IPS-18a (cell line): Measurements from ENCODE around the gene KCNA2.
A peak's percentile ranks its signal among the peaks of the same experiment; 100 is the strongest.

Experiments used
- H3K27ac ChIP-seq: one replicate; pipeline ENCODE4 v1.5.1; 2013; ENCODE audit warnings: low read length
- H3K27me3 ChIP-seq: one replicate; pipeline ENCODE4 v1.6.1; 2013; ENCODE audit warnings: mild to moderate bottlenecking, low read length; ENCODE audit not compliant: control insufficient read depth, insufficient read depth
- H3K36me3 ChIP-seq: one replicate; pipeline ENCODE4 v1.6.1; 2013; ENCODE audit warnings: low read depth, low read length; ENCODE audit not compliant: control insufficient read depth
- H3K4me1 ChIP-seq: one replicate; pipeline ENCODE4 v1.6.1; 2013; ENCODE audit warnings: low read depth, low read length; ENCODE audit not compliant: control insufficient read depth
- H3K4me3 ChIP-seq: one replicate; pipeline ENCODE4 v1.5.1; 2013; ENCODE audit warnings: low read length
- H3K9ac ChIP-seq: one replicate; pipeline ENCODE4 v1.6.1; 2013; ENCODE audit warnings: mild to moderate bottlenecking, low read length, moderate library complexity
- H3K9me3 ChIP-seq: one replicate; pipeline ENCODE4 v1.6.1; 2013; ENCODE audit warnings: low read depth, low read length; ENCODE audit not compliant: control insufficient read depth

KCNA2 gene

GRCh38 chr1:110557481-110557880 is 48.7 kb downstream of the KCNA2 start:
- H3K4me1 ChIP-seq: no peaks in the 10 kb centered on the region
- H3K4me3 ChIP-seq: no peak overlapping the region
- H3K27ac ChIP-seq: no peak overlapping the region
- no peaks in the 10 kb centered on the region for H3K36me3 ChIP-seq
- H3K27me3 ChIP-seq: peaks cover 37% of the 10 kb centered on the region
- H3K9ac ChIP-seq: no peak overlapping the region
- H3K9me3 ChIP-seq: no peaks in the 10 kb centered on the region

GRCh38 chr1:110556471-110556807 is 49.7 kb downstream of the KCNA2 start:
- Histone ChIP-seq H3K4me1 (no peaks in the 10 kb centered on the region), H3K36me3 (no peaks in the 10 kb centered on the region), H3K9me3 (no peaks in the 10 kb centered on the region), H3K9ac (no peak overlapping the region), H3K27me3 (peaks cover 37% of the 10 kb centered on the region), H3K4me3 (no peak overlapping the region), H3K27ac (no peak overlapping the region)

GRCh38 chr1:110555807-110556470 is 50.2 kb downstream of the KCNA2 start:
- Histone ChIP-seq H3K27me3 (peaks cover 37% of the 10 kb centered on the region), H3K27ac (no peak overlapping the region), H3K9ac (no peak overlapping the region), H3K9me3 (no peaks in the 10 kb centered on the region), H3K4me1 (no peaks in the 10 kb centered on the region), H3K4me3 (peak overlapping the region; percentile 49), H3K36me3 (no peaks in the 10 kb centered on the region)

GRCh38 chr1:110554871-110555801 is 51.0 kb downstream of the KCNA2 start:
- Histone ChIP-seq H3K9ac (no peak overlapping the region), H3K27me3 (peaks cover 37% of the 10 kb centered on the region), H3K27ac (no peak overlapping the region), H3K4me3 (peak overlapping the region; percentile 49), H3K36me3 (no peaks in the 10 kb centered on the region), H3K4me1 (no peaks in the 10 kb centered on the region), H3K9me3 (no peaks in the 10 kb centered on the region)

GRCh38 chr1:110551278-110551809 is 54.8 kb downstream of the KCNA2 start:
- no peak overlapping the region for H3K9ac ChIP-seq
- H3K4me1 ChIP-seq: no peaks in the 10 kb centered on the region
- no peaks in the 10 kb centered on the region for H3K9me3 ChIP-seq
- no peak overlapping the region for H3K27ac ChIP-seq
- H3K36me3 ChIP-seq: no peaks in the 10 kb centered on the region
- peaks cover 26% of the 10 kb centered on the region for H3K27me3 ChIP-seq
- no peak overlapping the region for H3K4me3 ChIP-seq

GRCh38 chr1:110549831-110550230 is 56.3 kb downstream of the KCNA2 start:
- Histone ChIP-seq H3K4me1 (no peaks in the 10 kb centered on the region), H3K4me3 (no peak overlapping the region), H3K27ac (no peak overlapping the region), H3K27me3 (peaks cover 13% of the 10 kb centered on the region), H3K9ac (no peak overlapping the region), H3K36me3 (no peaks in the 10 kb centered on the region), H3K9me3 (no peaks in the 10 kb centered on the region)

- Histone ChIP-seq H3K36me3 (no peaks in the 10 kb centered on the region), H3K27ac (no peak overlapping the region), H3K27me3 (peaks cover 5% of the 10 kb centered on the region), H3K9ac (no peak overlapping the region), H3K9me3 (no peaks in the 10 kb centered on the region), H3K4me3 (no peak overlapping the region), H3K4me1 (no peaks in the 10 kb centered on the region)
Observed at GRCh38 chr1:110548381-110548780, 57.8 kb downstream of the KCNA2 start.

GRCh38 chr1:110547017-110547416 is 59.1 kb downstream of the KCNA2 start:
- H3K27ac ChIP-seq: no peak overlapping the region
- H3K27me3 ChIP-seq: no peaks in the 10 kb centered on the region
- no peak overlapping the region for H3K4me3 ChIP-seq
- no peaks in the 10 kb centered on the region for H3K9me3 ChIP-seq
- H3K36me3 ChIP-seq: no peaks in the 10 kb centered on the region
- no peaks in the 10 kb centered on the region for H3K4me1 ChIP-seq
- no peak overlapping the region for H3K9ac ChIP-seq

GRCh38 chr1:110545492-110545891 is 60.7 kb downstream of the KCNA2 start:
- Histone ChIP-seq H3K4me1 (no peaks in the 10 kb centered on the region), H3K36me3 (no peaks in the 10 kb centered on the region), H3K27ac (no peak overlapping the region), H3K4me3 (no peak overlapping the region), H3K27me3 (no peaks in the 10 kb centered on the region), H3K9me3 (no peaks in the 10 kb centered on the region), H3K9ac (no peak overlapping the region)

- H3K4me1 ChIP-seq: no peaks in the 10 kb centered on the region
- no peak overlapping the region for H3K9ac ChIP-seq
- H3K36me3 ChIP-seq: no peaks in the 10 kb centered on the region
- H3K4me3 ChIP-seq: no peak overlapping the region
- H3K27me3 ChIP-seq: no peaks in the 10 kb centered on the region
- H3K27ac ChIP-seq: no peak overlapping the region
- H3K9me3 ChIP-seq: no peaks in the 10 kb centered on the region
Observed at GRCh38 chr1:110544753-110545152, 61.4 kb downstream of the KCNA2 start.
